ENCODE measurements around the gene ABCA7.

ABCA7 gene

DNA sequence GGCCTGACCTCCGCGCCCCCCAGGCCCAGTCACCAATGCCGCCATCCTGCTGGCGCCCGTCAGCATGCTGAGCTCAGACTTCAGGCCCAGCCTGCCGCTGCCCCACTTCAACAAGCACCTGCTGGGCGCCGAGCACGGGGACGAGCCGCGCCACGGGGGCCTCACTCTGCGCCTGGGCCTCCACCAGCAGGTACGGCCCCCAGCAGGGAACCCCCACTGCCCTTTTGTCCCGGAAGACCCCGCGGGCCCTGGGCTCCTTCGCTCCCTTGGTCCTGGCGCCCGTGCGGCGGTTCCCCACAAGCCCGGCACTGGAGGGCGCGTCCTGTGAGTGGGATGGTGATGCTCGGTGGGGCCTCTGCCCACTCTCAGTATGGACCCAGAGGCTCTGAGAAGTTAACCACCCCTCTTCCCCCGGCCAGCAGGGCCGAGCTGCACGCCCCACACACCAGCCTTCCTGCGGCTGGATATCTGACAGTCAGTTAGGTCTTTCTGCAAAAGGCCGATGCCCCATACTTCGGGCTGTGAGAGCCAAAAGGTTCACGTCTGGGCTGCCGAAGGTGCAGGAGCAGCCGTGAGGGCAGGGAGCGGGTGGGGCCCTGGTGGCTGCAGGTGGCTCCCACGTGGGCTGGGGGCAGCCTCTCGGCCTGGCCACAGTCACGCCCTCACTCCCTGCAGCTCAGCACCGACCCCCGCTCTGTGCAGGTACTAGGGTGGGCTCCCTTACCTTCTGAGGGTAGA, 47.8 kb upstream of the ABCA7 start:
- TF ChIP-seq, protein P1, sequence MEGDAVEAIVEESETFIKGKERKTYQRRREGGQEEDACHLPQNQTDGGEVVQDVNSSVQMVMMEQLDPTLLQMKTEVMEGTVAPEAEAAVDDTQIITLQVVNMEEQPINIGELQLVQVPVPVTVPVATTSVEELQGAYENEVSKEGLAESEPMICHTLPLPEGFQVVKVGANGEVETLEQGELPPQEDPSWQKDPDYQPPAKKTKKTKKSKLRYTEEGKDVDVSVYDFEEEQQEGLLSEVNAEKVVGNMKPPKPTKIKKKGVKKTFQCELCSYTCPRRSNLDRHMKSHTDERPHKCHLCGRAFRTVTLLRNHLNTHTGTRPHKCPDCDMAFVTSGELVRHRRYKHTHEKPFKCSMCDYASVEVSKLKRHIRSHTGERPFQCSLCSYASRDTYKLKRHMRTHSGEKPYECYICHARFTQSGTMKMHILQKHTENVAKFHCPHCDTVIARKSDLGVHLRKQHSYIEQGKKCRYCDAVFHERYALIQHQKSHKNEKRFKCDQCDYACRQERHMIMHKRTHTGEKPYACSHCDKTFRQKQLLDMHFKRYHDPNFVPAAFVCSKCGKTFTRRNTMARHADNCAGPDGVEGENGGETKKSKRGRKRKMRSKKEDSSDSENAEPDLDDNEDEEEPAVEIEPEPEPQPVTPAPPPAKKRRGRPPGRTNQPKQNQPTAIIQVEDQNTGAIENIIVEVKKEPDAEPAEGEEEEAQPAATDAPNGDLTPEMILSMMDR (IDR thresholded peaks at IDR 0.05): no peak
- no peaks in the 10 kb centered on the region for H3K27me3 ChIP-seq (ENCODE audit: control insufficient read depth, insufficient read depth, low read length)
- H2AFZ ChIP-seq: no peak overlapping the region
- no peak overlapping the region for H3K27ac ChIP-seq
- no peaks in the 10 kb centered on the region for H3K79me2 ChIP-seq
- H3K4me2 ChIP-seq (ENCODE audit: low read length): no peak overlapping the region
- no peak overlapping the region for H3K4me3 ChIP-seq (ENCODE audit: low read depth, low read length)
- peaks cover 4% of the 10 kb centered on the region for H3K4me1 ChIP-seq
- no peaks in the 10 kb centered on the region for H3K9me3 ChIP-seq (ENCODE audit: control insufficient read depth, low read length)
- H3K36me3 ChIP-seq (ENCODE audit: control insufficient read depth, insufficient read depth, low read length): no peaks in the 10 kb centered on the region
- no peak overlapping the region for H3K9ac ChIP-seq

- H2AFZ ChIP-seq: no peak overlapping the region
- H3K4me1 ChIP-seq: peaks cover 4% of the 10 kb centered on the region
- H3K79me2 ChIP-seq: no peaks in the 10 kb centered on the region
- no peaks in the 10 kb centered on the region for H3K36me3 ChIP-seq (ENCODE audit: control insufficient read depth, insufficient read depth, low read length)
- TF ChIP-seq, protein P1 (IDR thresholded peaks at IDR 0.05): no peak
- H3K9ac ChIP-seq: no peak overlapping the region
- no peak overlapping the region for H3K27ac ChIP-seq
- H3K27me3 ChIP-seq (ENCODE audit: control insufficient read depth, insufficient read depth, low read length): no peaks in the 10 kb centered on the region
- no peak overlapping the region for H3K4me3 ChIP-seq (ENCODE audit: low read depth, low read length)
- no peaks in the 10 kb centered on the region for H3K9me3 ChIP-seq (ENCODE audit: control insufficient read depth, low read length)
- H3K4me2 ChIP-seq (ENCODE audit: low read length): no peak overlapping the region
Observed at GRCh38 chr19:992670-993055, 47.2 kb upstream of the ABCA7 start.

GRCh38 chr19:993361-993830, 46.5 kb upstream of the ABCA7 start:
- no peaks in the 10 kb centered on the region for H3K36me3 ChIP-seq (ENCODE audit: control insufficient read depth, insufficient read depth, low read length)

DNA sequence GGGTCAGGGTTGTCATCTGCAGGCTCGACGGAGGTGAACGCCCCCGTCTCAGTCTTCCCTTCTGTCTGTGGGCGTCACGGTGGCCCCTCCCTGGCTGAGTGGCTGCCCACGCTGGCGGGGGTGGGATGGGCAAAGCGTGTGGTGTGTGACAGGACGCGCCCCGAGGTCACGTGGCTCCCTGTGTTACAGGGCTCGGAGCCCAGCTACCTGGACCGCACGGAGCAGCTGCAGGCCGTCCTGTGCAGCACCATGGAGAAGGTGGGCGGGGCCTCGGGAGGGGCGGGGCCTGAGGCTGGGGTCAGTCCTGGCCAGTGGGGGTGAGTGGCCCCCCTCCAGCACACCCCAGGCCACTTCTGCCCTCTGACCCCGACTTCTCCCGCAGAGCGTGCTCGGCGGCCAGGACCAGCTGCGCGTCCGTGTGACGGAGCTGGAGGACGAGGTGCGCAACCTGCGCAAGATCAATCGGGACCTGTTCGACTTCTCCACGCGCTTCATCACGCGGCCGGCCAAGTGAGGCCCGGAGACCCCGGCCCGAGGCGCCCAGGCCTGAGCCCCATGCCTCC, 46.0 kb upstream of the ABCA7 start:
- no peak overlapping the region for H3K27ac ChIP-seq
- TF ChIP-seq, protein P1 (IDR thresholded peaks at IDR 0.05): no peak
- H3K4me3 ChIP-seq (ENCODE audit: low read depth, low read length): no peak overlapping the region
- no peaks in the 10 kb centered on the region for H3K36me3 ChIP-seq (ENCODE audit: control insufficient read depth, insufficient read depth, low read length)
- H3K9me3 ChIP-seq (ENCODE audit: control insufficient read depth, low read length): no peaks in the 10 kb centered on the region
- H3K27me3 ChIP-seq (ENCODE audit: control insufficient read depth, insufficient read depth, low read length): peaks cover 3% of the 10 kb centered on the region
- H3K9ac ChIP-seq: no peak overlapping the region
- H3K4me1 ChIP-seq: peaks cover 4% of the 10 kb centered on the region
- no peak overlapping the region for H2AFZ ChIP-seq
- no peaks in the 10 kb centered on the region for H3K79me2 ChIP-seq
- no peak overlapping the region for H3K4me2 ChIP-seq (ENCODE audit: low read length)

More at GRCh38 chr19:993361-993830, 46.5 kb upstream of the ABCA7 start:
- Histone ChIP-seq H3K79me2 (no peaks in the 10 kb centered on the region), H3K9ac (no peak overlapping the region), H3K27me3 (ENCODE audit: control insufficient read depth, insufficient read depth, low read length) (no peaks in the 10 kb centered on the region), H2AFZ (no peak overlapping the region), H3K27ac (no peak overlapping the region), H3K4me1 (peaks cover 4% of the 10 kb centered on the region), H3K4me3 (ENCODE audit: low read depth, low read length) (no peak overlapping the region), H3K4me2 (ENCODE audit: low read length) (no peak overlapping the region), H3K9me3 (ENCODE audit: control insufficient read depth, low read length) (no peaks in the 10 kb centered on the region)
- TF ChIP-seq, protein P1 (IDR thresholded peaks at IDR 0.05): no peak
